HG02938 (cell line): ENCODE measurements around the gene DTL.

Source experiments
- ATAC-seq: cut with Tn5 transposase; IDR thresholded peaks from one replicate; pipeline ENCODE4 v1.9.1; 2021; ENCODE audit warnings: mild to moderate bottlenecking, moderate library complexity; ENCODE audit not compliant: unreplicated experiment

DTL gene

DNA sequence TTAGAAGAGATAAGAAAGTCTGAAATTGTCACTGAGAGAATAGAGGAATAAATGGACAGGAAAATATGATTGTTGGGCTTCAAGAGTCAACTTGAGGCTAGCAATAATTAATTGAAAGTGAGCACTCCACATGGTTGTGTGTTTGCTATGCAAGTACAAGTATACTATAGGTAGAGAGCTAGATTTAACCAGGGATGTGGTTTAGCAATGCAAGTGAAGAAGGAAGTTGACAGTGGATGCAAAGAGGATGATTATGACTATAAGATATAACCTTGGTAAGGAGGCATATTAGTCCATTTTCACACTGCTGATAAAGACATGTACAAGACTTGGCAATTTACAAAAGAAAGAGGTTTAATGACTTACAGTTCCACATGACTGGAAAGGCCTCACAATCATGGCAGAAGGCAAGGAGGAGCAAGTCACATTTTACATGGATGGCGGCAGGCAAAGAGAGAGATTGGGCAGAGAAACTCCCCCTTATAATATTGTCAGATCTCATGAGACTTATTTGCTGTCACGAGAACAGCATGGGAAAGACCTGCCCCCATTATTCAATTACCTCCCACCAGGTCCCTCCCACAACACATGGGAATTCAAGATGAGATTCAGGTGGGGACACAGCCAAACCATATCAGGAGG lies 47.3 kb downstream of the DTL start:
- ATAC-seq: no peak

DNA sequence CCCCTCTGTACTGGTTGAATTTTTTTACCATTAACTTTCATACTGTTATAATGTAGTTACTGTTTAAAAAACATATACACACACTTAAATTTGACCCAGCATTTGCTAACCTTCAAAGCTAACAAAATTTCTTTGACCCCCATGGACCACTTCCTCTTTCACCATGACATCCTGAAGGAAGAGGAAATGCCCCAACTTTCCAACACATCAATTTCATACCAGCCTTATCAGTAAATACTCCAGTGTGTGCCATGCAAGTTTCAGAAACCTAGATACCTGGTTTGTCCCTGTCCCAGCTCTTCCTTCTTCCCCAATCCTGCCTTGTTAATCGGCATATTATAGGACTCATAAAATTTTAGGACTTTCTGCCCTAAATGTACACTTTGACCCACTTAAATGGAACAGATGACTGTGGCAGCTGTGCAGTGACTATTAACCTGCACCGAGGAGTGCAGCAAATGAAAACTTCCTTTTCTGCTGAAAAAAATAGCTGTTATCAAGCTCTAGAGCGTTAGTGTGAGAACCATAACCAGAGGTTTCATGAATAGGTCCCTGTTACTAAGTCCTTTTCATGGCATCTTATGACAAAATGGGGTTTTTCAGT lies 54.1 kb downstream of the DTL start:
- ATAC-seq: no peak

DNA sequence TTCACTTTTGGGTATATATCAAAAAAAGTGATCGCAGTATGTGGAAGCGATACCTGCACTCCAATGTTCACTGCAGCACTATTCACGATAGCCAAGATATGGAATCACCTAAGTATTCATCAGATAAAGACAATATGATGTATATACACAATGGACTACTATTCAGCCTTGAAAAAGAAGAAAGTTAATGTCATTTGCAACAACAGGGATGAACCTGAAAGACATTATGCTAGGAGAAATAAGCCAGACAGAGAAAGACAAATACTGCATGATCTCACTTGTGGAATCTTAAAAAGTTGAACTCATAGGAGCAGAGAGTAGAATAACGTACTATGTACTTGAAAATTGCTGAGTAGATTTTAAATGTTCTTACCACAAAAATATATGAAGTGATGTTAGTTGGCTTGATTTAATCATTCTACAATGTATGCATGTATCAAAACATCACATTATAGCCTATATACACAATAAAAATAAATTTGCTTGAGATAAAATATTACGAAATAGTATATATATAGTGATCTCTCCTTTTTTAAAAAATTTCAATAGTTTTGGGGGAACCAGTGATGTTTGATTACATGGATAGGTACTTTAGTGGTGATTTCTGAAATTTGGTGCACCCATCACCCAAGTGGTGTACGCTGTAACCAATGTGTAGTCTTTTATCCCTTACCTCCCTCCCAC lies 56.0 kb downstream of the DTL start:
- ATAC-seq: no peak

DNA sequence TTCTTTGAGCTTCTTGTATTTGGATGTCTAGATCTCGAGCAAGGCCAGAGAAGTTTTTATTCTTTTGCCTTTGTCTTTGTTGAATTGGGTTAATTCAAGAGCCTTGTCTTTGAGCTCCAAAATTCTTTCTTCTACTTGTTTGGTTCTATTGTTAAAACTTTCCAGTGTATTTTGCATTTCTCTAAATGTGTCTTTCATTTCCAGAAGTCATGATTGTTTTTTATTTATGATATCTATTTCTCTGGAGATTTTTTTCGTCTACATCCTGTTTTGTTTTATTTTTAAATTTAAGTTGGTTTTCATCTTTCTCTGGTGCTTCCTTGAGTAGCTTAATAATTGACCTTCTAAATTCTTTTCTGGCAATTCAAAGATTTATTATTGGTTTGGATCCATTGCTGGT lies 61.8 kb downstream of the DTL start:
- ATAC-seq: no peak

DNA sequence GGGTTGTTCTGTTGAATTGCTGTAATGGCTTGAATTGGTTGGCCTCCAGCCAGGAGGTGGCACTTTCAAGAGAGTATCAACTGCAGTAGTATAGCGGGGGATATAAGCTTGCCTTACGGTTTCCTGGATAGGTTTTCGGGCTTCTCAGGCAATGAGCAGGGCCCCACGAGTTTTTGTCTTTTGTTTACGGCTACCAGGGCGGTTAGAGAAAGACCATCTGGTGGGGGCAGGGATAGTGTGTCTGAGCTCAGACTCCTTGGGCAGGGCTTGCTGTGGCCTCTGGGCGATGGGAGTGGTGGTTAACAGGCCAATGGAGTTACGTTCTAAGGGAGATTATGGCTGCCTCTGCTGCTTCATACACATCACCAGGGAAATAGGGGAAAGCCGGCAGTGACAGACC lies 62.8 kb downstream of the DTL start:
- ATAC-seq: no peak

DNA sequence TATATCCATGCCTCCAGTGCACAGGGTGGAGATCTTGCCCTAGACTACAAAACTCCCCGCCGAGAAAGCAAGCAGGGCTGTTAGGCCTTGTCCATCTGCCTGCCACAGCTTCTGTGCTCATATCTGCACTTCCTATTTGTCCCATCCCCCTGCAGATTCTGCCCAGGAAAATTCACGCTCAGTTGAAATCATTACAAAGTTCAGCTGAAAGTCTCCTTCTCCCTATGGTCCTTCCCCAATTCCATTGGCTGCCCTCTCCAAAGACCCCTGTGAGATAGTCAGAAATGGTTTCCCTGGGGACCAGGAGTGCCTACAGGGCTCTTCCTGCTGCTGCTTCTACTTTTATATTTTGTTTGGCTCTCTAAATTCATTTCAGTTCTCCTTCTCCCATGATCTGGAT lies 63.2 kb downstream of the DTL start:
- ATAC-seq: no peak

DNA sequence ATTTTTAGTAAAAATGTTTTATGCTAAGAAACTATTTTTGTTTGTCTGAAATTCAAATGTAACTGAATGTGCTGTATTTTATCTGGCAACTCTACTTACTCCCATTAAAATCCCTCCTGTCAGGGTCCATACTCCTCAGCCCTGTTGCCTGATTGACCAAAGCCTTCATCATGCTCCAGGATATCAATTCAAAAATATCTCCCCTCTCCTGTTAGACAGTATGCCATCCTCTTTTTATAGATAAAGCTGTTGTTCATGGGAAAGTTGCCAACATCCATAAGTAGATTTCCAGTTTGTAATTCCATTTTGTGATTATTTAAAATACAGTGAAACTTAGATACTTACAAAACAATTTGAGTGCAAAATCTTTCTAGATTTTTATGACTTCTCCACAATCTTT lies 65.7 kb downstream of the DTL start:
- ATAC-seq: no peak

DNA sequence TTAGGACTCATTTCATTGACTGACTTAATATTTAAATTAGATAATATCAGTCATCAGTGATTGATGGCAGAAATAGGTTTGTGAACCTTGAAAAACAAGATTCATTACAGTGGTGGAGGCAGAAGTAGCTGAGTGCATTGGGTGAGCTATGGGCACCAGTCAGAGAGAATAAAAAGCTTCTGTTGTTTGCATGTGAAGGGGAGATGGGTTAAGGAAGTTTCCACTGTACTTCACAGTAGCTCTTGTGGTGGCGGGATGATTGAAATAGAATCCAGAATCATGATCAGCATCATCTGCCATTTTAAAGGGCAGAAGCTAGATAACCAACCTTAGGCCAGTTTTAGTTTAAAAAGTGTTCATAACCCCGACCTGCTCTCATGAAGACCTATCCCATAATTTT lies 66.2 kb downstream of the DTL start:
- ATAC-seq: no peak

DNA sequence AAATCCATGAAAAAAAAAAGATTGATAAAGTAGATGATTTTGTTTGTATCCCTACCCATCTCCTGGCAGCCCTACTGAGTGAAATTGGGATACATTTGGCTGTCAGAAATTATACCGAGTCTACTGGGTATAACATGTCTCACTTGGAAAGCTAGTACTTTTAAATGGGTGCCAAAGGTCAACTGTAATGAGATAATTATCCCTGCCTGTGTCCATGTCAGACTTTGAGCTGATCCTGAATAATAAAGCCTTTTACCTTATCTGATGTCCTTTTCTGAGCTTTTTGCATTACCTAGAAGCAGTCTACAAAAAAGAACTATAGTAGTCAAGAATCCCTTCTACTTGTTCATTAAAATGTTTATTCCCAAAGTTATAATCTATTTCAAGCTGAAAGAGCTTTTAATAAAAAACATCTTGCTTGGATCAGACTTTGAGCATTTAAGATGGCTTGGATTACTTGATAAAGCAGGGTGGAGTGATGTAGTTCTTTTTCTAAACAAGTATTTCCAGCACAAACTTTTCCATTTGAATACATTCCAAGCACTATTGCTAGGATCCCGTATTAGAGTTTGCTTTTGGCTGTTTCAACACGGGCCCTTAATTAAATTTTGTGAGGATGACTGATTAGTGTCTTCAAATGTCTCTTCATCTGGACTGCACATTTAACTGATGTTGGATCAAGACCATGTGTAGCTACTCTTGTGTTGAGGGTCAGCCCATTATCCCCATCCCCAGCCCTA lies 69.2 kb downstream of the DTL start:
- no peak for ATAC-seq

DNA sequence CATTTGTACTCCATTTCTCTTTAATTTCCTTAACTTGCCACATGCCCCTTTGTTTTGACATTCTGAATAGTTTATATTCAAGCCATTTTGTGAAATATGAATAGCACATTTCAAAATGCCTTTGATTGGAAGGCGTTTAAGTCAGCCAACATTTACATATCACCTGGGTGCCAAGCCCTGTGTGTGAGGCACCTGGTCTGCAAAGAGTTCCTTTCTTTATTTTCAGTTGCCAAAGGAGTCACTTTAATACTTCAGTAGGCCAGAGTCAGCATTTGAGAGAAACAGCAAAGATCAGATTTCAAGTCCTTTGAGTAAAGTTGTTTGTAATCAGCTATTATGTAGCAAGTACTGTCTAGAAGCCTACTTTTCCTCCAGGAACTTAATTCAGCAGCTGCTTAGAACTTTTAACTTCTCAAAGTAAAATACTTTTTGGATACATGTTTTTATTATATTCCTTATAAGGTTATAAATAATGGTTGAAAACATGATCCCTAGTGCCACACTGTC lies 70.8 kb downstream of the DTL start:
- ATAC-seq: no peak

DNA sequence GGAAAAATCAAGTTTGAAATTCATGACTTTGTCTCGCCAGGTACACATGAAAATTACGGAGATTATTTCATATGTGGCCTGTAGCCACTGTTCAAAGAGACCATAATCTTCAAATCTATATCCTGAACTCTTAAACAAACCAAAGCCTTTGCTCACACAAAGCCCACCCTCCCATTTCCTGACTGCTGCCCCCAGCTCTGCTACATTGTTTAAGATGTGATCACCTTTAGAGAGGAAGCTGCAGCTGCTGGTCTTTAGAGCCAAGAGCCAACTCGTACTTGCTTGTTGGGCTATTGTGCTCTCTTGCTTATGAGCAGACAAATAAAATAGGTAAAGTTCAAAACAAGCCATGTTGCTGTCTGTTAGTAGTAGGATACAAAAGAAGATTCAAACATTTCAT lies 71.9 kb downstream of the DTL start:
- no peak for ATAC-seq

DNA sequence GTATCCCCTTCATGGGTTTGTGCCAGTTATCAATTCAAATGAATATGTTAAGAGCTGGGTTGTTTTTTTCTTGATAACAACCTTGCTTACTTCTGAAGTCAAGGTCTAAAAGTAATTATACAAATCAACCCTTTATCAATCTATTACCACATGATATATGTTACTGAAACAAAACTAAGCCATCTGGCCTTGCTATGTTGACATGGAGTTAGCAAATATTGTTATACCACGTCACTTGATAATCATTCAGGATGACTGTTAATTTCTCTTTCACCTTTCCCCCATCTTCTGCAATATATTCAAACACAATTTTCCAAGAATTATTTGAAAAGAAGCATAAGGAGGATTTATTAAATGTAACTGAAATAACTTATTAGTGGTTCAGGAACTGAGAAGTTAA lies 72.6 kb downstream of the DTL start:
- no peak for ATAC-seq

DNA sequence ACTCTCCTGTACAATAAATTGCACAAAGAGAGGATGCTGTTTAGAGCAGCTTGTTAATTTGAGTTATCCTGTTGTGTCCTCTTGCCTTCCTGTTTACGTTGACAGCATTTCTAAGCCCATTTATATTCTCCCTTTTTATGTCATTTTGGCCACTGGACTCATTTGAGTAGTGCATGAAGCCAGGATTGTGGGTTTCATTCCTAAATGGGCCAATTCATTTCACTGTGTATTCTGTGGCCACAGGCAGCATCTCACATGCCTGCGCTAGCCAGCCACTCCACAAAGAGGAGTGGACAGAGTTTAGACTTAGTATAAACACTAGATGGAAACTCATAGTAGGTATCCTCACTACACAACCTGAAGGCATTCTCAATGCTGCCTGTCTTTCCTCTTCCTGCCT lies 73.4 kb downstream of the DTL start:
- ATAC-seq: no peak

DNA sequence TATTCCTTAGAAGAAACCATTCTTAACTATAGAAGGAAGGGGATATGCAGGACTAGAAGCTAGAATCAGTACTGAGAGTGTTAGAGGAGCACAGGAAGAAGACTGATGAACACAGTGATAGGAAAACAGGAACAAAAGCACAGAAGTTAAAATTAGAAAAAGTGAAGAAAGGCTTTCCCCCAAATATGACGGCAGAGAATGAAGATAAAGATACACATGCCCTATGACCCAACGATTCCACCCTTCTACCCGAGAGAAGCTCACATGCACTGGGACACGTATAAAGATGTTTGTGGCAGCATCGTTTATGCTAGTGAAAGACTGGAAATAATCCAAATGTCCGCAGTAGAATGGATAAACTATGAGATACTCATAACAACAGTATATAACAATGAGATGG lies 74.2 kb downstream of the DTL start:
- ATAC-seq: no peak

DNA sequence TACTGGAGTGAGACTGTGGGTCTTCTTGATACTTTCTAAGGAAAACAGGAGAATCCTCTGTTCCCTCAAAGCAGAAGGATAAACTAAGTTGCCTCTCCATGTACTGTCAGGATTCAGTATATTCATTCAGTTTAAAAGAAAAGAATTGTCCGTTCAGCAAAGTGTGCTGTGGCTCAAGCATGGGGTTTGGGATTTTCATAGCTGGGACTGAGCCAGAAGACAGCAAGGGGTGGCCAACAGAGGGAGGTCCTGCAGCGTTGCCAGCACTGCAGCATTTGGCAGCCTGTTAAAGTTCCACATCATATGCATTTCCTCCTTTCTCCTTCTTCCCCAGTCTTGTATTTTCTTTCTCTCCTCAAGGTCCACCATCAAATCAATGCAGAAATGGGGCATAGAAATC lies 75.1 kb downstream of the DTL start:
- no peak for ATAC-seq

DNA sequence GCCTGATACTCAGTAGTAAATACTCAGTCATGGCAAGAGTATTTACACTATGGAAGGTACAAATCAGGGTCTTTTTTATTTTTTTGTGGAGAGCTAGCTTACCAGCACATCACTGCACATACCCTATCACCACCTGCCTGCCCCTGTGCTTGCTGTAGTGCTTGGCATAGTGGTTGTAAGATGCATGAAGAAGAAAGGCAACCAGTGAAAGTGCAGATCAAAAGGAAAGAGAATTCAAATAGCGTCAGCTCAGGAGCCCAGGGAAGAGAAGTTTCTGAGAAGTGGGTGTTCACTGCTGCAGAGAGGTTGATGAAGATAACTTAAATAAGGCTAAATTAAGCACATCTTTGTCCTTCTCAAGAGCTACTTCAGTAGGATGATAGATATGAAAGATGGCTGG lies 76.0 kb downstream of the DTL start:
- no peak for ATAC-seq

DNA sequence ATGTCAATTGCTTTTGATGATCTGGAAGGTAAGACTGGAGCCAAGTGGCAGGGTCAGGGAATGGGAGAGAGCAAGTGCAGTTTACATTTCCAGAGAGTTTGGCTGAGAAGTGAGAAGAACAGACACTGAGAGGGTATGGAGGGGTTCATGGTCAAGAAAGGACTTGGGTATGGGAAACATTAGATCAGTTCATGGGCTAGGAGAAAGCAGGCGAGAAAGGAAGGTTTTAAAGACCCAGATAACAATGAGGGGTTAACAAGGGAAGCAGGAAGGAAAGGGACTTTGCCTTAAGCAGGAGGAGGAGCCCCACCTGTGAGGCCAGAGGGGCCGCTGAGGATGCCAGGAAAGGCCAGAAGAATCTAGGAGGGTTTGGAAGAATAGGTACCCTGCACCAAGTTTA lies 78.2 kb downstream of the DTL start:
- no peak for ATAC-seq

DNA sequence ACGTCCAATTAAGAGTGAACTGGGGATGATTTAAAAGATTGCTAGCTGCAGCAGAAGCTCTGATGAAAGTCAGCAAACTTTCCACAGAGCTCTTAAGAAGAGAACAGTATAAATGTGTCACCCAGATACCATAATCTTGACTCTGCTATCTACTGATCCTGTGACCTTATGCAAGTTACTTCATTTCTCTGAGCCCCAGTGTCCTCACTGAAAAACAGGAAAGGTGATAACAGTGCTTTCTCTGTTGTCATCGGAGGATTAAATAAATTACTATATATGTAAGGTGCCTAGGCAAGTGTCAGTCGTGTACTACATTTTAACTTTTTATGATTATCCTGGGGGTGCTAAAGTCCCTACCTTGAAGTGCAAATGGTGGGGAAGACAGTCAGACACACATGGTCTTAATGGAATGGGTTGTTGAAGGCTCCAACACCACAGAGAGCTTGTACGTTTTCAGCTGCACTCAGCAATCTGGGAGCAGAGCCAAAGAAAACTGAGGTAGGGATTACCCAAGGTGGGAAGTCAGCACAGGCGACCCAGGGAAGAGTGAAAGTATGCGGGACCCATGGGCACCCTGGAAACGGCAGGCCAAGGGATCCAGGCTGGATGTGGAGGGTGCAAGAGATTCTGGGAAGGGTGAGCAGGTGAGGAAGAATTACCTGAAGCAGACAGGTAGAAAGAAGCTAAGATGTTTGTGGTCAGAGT lies 82.8 kb downstream of the DTL start:
- ATAC-seq: no peak

DNA sequence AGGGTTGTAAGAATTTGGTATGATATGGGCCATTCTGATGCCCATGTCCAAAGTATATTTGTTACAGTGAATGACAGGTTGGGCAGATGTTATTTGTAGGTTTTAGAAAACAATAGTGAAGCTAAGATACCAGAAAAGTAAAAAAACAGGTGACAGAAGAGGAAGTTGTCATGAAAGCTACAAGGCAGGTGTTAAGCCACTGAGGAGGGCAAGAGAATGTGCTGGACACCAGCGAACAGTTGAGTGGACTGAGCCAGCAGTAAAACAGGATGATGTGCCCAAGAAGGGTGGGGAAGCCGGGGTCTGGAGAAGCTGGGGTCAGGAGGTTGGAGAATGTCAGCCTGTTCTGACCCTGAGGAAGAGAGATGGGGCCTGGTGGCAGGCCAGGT lies 83.3 kb downstream of the DTL start:
- ATAC-seq: no peak

DNA sequence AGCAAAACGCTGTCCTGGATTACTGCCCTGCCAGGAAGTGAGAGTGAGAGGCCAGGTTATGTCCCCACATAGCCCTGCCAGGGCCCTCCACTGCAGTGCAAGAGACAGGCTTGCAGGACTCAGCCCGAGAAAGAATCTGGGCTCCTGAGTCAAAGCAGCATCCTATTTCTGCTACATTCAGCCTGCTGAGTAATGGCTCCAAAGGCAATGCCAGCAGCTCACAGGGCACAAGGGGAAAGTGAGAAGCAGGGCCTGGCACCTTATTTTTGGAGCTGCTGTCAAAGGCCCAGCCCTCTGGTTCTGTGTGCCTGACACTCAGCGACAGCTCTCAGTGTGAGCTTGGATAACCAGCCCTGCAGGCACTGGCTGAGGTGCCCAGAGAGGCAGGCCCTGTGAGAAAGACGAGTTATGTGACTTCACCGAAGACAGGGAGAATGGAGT lies 83.9 kb downstream of the DTL start:
- no peak for ATAC-seq

DNA sequence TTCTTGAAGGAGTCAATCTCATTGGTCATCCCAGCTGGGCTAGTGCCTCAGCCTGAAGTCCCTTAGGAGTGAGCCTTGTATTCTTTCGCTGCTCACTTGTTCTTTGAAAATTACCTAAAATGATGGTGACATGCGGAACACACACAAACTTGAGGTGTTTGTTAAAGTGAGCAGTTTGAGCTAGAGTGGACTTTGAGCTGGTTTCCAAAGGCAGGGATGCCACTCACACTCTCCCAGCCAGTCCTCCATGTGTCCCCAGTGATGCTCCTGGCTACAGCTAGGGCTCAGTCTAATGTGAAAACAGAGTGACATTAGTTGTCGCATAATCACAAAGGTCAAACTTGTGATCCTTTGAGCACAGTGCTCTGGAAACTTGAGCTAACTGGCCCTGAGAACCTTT lies 84.3 kb downstream of the DTL start:
- no peak for ATAC-seq
